Breast epithelium (tissue), 3 donors: ENCODE results near the gene CACNB1.

Source experiments
- CTCF ChIP-seq, 3 donors: fragments of 450-650 bp; IDR thresholded peaks; one replicate each; pipeline ENCODE4 v1.5.1; 2016 to 2017; ENCODE audit warnings: antibody characterized with exemption in 3 of 3, mild to moderate bottlenecking in 3 of 3, moderate library complexity in 3 of 3
- POLR2A ChIP-seq: fragments of 450-650 bp; IDR thresholded peaks from one replicate; pipeline ENCODE4 v1.6.1; 2016; ENCODE audit warnings: antibody characterized with exemption, mild to moderate bottlenecking, moderate library complexity

GRCh38 chr17:39236450-39236927 is 39.0 kb upstream of the CACNB1 start:
- no peak for TF ChIP-seq CTCF (IDR thresholded peaks at IDR 0.05)
- TF ChIP-seq POLR2A: no peak
